ENCODE measurements around the gene VPS25.

GRCh38 chr17:42723636-42724035 lies 49.6 kb upstream of the VPS25 start:
- TF ChIP-seq CTCF (IDR thresholded peaks at IDR 0.05), result no peak
- no peak for TF ChIP-seq POLR2A (IDR thresholded peaks at IDR 0.05)

Data from thyroid gland (tissue), 4 donors.